HL-60 (cell line): ENCODE results near the gene PAPPA.

ENCODE experiments used
- DNase-seq, 2 experiments: peaks; one replicate each; pipeline ENCODE4 v3.0.0-alpha.2; 2010 to 2020; ENCODE audit warnings: low read depth in 1 of 2, low spot score in 1 of 2
- H3K27ac ChIP-seq: fragments of 250-450 bp; sonication (Bioruptor Pico); replicated peaks from 2 replicates; pipeline ENCODE4 v1.5.1; 2020; ENCODE audit warnings: mild to moderate bottlenecking, moderate library complexity
- H3K27me3 ChIP-seq: fragments of 250-450 bp; sonication (Bioruptor Pico); 2 replicates; pipeline ENCODE4 v1.5.1; 2021; ENCODE audit warnings: mild to moderate bottlenecking, moderate library complexity; ENCODE audit not compliant: insufficient read depth, poor library complexity, severe bottlenecking
- H3K4me3 ChIP-seq: replicated peaks from 2 replicates; pipeline ENCODE4 v1.5.1; 2011; ENCODE audit warnings: mild to moderate bottlenecking, control low read depth, low read length; ENCODE audit not compliant: insufficient read depth
- CTCF ChIP-seq: IDR thresholded peaks from one replicate; pipeline ENCODE4 v1.5.1; 2011; ENCODE audit warnings: low read length, control low read depth, inconsistent platforms; ENCODE audit not compliant: insufficient read depth
- GABPA ChIP-seq: IDR thresholded peaks from 2 replicates; pipeline ENCODE4 v1.6.1; 2012; ENCODE audit warnings: low read depth
- POLR2AphosphoS5 ChIP-seq: IDR thresholded peaks from 2 replicates; pipeline ENCODE4 v1.6.1; 2012; ENCODE audit warnings: low read depth
- REST ChIP-seq: IDR thresholded peaks from 2 replicates; pipeline ENCODE4 v1.6.1; 2012; ENCODE audit warnings: low read depth; ENCODE audit not compliant: insufficient replicate concordance
- SPI1 ChIP-seq: IDR thresholded peaks from 2 replicates; pipeline ENCODE4 v1.6.1; 2012; ENCODE audit warnings: low read depth, mild to moderate bottlenecking, borderline replicate concordance

PAPPA gene

GRCh38 chr9:116323571-116323970 is 170.0 kb downstream of the PAPPA start:
- TF ChIP-seq CTCF (no peak), SPI1 (no peak), REST (no peak), GABPA (no peak), POLR2AphosphoS5 (no peak)
- DNase-seq = no peak
- no peak overlapping the region for H3K27ac ChIP-seq
- no peak overlapping the region for H3K4me3 ChIP-seq
- H3K27me3 ChIP-seq = no peaks in the 10 kb centered on the region

GRCh38 chr9:116325924-116326323 is 172.3 kb downstream of the PAPPA start:
- no peak overlapping the region for H3K27ac ChIP-seq

More at GRCh38 chr9:116325924-116326323, 172.3 kb downstream of the PAPPA start:
- H3K4me3 ChIP-seq = no peak overlapping the region
- no peaks in the 10 kb centered on the region for H3K27me3 ChIP-seq
- DNase-seq = no peak
- TF ChIP-seq REST (no peak), POLR2AphosphoS5 (no peak), SPI1 (no peak), GABPA (no peak), CTCF (no peak)
